NCI-H2081 treated with DMSO at 0.1 percent for 48 hours (cell line): ENCODE measurements around the gene TMEM185B.
"Not testable (repeated sequence)": the region's sequence is repeated elsewhere in the genome, so short reads cannot be mapped to it uniquely, and the experiment has no call there.

Experiments used
- DNase-seq: peaks from one replicate; lab custom pipeline; 2025; lab: John Stamatoyannopoulos, UW

The TMEM185B gene

DNA sequence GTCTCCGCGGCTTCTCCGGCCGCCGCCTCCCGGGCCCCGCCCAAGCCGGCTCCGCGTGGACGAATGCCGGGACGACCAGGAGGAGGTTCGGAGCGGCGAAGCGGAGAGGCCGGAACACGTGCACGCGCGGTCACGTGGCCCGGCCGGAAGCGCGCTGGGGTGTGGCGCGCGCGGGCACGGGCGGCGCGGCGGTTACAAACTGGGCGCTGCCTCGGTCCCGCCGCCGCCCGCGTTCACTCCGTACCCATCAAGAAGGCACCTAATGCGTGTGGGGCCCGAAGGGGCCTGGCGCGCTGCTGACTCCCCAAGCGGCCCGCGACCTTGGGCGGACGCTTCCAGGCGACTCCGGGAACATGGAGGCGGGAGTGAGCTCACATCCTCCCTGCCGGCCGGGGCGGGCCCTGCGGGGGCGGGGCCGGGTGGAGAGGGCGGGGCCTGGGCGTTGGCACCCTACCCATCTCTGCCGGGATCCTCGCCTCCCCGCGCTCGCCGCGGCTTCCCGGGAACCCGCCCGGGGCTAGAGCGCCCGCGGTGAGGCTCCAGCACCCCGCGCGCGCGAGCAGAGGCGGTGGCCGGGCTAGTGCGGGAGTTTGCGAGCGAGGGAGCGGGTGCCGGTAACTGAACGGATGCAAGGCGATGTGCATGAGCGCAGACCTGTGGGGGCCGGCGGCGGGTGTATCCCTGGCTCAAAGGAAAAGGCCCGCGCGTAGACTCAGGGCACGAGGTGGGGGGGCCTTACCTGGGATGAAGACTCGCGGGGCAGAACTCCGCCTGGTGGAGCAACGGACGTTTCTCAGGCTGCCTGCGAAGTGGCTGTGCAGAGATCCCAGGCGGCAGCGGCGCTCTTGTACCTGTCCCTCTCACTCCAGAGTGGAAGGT is at the start of gene TMEM185B:
TSS of gene TMEM185B (minus strand) at position 367 of the 879 bp plus-strand sequence. CDS start 424 bp downstream, outside the sequence.
- DNase-seq: no peak

- no peak for DNase-seq
Measured at GRCh38 chr2:120271711-120272379, 48.6 kb upstream of the TMEM185B start.

DNA sequence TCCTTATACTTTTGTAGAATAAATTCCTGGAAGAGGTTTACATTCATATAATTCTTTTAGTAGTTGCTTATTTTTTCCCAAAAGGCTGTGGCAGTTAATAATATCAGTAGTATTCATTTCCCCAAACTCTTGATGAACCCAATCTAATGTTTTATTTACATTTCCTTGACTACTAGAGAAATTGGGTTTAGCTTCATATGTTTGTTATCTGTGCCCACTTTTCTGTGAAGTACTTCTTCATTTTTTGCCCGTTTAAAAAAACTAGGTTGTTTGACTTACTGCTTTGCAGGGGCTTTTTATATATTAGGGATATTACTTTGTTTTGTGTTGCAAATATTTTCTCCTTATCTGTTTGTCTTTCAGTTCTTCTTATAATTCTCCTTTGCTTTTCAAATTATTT is 46.6 kb upstream of the TMEM185B start:
- DNase-seq: no peak

GRCh38 chr2:120269076-120269744 is 46.0 kb upstream of the TMEM185B start:
- DNase-seq: no peak

- no peak for DNase-seq
Measured at GRCh38 chr2:120267348-120267747, 44.1 kb upstream of the TMEM185B start.

DNA sequence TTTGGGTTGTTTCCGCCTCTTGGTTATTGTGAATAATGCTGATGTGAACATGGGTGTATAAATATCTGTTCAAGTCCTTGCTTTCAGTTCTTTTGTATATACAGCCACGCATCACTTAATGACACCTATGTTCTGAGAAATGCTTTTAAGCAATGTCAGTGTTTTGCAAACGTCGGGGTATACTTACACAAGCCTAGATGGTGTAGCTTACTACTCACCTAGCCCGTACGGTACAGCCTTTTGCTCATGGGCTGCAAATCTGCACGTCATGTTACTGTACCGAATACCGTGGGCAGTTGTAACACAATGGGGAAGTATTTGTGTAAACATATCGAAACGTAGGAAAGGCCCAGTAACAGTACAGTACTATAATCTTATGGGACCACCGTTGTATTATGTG is 41.8 kb upstream of the TMEM185B start:
- DNase-seq: no peak

DNA sequence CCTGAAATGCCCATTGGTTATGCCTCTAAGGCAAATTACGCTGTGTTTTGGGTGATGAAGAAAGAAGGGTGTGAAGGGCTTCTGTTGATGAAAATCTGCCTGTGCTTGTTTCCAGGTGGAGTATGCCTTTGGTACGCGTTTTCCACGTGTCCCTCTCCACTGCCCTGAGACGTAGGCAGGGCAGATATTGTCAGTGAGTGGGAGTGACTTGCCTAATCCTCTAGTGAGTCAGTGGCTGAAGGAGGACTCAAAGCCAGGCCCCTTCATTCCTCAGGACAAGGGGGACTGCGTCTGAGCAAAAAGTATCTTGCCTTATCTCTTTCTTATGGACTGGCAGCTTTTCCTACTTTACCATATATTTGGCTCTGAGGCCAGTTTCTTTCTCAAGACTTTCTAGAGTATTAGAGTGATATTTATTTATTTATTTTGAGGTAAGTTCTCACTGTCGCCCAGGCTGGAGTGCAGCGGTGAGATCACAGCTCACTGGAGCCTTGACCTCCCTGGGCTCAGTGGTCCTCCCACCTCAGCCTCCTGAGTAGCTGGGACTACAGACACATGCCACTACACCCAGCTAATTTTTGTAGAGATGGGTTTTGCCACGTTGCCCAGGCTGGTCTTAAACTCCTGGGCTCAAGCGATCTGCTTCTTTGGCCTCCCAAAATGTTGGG is 39.7 kb upstream of the TMEM185B start:
- DNase-seq: no peak

GRCh38 chr2:120262150-120262549 is 39.0 kb upstream of the TMEM185B start:
- no peak for DNase-seq

DNA sequence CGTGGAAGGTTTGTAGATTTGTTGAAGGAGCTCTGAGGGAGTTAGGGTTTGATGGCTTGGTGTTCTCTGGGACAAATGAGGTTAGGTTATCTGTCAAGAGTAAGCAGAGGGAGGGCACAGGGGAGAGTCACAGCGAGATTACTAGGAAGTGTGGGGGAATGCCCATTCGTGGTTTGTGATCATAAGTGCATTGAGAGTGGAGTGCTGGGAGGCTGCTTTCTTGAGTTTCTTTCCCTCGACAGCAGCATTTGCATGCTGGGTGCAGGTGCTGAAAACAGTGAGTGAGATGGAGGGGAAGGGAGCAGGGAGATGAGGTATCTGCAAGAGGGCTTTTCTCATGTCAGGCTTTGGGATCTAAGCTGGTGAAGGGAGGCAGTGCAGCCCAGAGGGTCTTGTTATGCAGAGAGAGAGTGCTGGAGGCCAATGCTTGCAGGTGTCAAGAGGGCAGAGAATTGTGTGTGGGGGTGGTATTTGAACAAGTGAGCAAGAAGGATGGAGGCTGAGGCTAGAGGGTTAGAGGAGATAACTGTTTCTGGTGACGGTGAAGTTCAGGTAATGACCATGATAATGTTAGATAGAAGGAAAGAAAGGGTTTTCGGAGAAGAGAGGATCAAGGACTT is 38.3 kb upstream of the TMEM185B start:
- no peak for DNase-seq

- no peak for DNase-seq
Measured at GRCh38 chr2:120260736-120261135, 37.5 kb upstream of the TMEM185B start.

DNA sequence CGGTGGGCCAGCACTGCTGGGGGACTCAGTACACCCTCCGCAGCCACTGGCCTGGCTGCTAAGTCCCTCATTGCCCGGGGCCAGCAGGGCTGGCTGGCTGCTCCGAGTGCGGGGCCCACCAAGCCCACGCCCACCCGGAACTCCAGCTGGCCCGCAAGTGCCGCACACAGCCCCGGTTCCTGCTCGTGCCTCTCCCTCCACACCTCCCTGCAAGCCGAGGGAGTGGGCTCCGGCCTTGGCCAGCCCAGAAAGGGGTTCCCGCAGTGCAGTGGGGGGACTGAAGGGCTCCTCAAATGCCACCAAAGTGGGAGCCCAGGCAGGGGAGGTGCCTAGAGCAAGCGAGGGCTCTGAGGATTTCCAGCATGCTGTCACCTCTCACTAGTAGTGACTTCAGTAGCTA is 36.7 kb upstream of the TMEM185B start:
- not testable (repeated sequence) for DNase-seq

- no peak for DNase-seq
Measured at GRCh38 chr2:120258196-120258595, 35.0 kb upstream of the TMEM185B start.

GRCh38 chr2:120257522-120257921 is 34.3 kb upstream of the TMEM185B start:
- no peak for DNase-seq

- no peak for DNase-seq
Measured at GRCh38 chr2:120256651-120257000, 33.4 kb upstream of the TMEM185B start.

DNA sequence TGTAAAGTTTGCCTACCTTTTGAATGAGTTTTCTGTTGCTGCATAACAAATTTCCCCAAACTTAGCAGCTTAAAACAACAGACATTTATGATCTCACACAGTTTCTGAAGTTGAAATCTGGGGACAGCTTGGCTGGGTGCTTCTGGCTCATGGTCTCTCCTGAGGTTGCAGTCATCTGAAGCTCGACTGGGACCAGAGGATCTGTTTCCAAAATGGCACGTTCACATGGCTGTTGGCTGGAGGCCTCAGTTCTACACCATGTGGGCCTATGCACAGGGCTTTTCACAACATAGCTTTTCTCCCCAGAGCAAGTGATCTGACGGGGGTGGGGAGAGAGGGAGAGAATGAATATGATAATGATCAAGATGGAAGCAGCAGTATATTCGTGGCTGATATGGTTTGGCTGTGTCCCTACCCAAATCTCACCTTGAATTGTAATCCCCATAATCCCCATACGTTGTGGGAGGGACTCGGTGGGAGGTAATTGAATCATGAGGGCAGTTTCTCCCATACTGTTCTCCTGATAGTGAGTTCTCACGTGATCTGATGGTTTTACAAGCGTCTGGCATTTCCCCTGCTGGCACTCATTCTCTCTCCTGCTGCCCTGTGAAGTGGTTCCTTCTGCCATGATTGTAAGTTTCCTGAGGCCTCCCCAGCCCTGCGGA is 32.9 kb upstream of the TMEM185B start:
- no peak for DNase-seq

DNA sequence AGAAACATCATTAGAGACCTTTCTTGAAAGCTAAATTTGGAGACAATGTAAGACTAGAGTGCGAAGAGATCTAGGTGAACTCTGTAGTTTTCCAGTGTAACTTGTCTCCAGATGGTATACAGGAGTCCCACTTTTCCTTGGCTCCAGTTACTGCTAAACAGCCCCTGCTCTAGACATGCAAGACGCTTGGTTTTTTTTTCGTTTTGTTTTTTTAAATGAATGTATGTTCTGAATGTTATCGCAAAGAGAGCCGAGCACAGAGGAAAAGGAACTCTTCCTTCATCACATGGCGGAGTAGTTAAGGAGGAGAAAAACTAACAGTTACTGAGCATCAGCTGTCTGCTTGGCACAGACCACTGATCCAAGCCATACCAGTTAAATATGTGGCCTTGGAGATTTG is 31.9 kb upstream of the TMEM185B start:
- DNase-seq: no peak

GRCh38 chr2:120254178-120254577 is 31.0 kb upstream of the TMEM185B start:
- no peak for DNase-seq

DNA sequence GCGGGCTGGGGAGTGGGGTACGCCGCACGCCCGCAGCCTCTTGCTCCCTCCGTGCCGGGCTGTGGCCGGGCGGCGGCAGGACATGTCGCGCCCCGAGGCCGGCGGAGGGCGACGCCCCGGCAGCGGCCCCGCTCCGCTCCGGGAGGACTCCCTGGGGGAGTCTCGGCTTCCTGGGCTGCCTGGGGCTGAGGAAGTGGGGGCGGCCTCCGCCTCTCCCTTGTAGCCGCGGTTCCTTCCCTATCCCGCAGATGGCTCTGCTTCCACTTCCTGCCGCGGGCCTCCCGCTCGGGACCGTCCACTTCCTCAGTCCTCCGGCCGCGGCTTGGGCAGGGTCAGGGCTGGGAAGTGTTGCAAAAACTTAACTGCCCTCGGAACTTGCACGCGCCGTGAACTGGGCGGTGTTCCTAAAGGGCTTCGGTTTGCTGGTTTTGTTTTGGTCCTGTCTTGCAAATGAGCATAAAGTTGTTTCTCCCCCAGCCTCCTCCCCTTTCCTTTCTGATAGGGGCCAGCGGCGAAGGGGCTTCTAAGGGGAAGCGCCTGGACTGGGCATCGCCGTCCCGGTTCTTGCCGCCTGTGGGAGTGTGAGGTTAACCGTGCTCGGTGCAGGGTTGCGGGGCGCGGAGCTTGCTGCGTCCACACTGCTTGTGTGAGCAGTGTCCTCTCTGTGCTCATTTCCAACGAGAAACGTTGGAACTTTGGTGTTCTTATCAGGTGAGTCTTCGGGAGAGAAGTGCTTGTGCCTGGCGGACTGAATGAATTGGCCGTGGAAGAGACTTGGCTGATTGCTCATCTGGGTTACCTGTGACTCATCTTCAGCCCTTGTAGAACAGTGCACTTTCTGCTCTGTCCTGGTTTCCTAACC is 30.1 kb upstream of the TMEM185B start:
- DNase-seq: no peak

DNA sequence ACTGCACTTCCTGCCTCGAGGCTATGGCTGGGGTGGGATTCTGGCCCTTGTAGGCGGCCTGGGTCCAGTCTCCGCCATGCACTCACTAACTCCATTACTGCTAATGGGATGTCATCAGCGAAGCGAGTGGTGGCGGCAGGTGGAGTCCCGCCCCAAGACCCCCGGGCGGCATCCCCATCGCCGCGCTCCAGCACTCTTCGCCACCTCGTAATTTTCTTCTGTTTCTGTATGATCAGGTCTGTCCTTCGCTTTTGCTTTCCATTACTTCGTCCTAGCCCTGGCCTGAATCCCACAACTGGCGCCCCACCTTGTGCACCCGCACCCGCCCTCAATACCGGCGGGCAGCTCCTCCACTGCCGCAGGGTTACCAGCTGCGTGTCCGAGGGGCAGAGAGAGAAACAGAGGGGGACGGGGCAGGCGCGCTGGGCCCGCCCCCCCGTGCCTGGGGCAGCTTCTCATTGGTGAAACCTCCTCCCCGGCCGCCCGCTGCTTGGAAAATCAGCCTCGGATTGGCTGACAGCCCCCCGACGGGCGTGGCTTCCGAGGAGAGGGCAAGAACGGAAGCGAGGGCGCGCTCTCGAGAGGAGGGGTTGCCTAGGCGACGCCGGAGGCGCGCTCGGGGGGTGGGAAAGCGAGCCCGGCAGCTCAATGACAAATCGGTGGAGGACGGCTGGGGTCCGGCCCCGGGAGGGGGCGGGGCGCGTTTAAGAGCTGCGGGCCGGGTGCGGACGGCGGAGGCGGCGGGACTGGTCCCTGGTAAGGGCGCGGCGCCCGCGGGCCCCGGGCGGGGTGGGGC is 29.2 kb upstream of the TMEM185B start, which contains the start of gene RALB:
TSS of gene RALB (plus strand) at position 628 of the 796 bp plus-strand sequence. CDS start 25,813 bp downstream, outside the sequence.
- DNase-seq: peak; percentile 83
